ENCODE measurements around the gene TUBB2B.

GRCh38 chr6:3230900-3231246 lies 3.4 kb upstream of the TUBB2B start:
- no peak for TF ChIP-seq CTCF (IDR thresholded peaks at IDR 0.05)
- no peak for TF ChIP-seq POLR2A (IDR thresholded peaks at IDR 0.05)
